Measurements from ENCODE around the gene FSD2.
"Not testable (repeated sequence)": the region's sequence is repeated elsewhere in the genome, so short reads cannot be mapped to it uniquely, and the experiment has no call there.

The FSD2 gene

DNA sequence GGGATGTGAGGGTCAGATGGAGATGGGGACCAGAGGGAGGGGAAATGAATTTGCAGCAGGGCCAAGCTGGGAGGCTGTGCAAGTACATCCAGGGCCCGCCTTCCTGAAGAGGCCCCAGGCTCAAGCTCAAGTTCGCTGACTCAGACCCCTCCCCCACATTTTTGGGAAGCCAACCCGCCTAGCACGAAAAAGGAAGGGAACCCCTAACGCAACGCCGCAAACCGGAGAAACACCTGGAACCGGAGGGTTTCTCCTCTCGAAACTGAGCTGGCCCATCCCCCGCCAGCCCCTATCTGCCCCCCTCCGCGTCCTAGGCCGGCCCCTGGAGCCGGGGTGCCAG, 96.8 kb downstream of the FSD2 start:
- DNase-seq = no peak

GRCh38 chr15:82705856-82706255, 100.0 kb downstream of the FSD2 start:
- not testable (repeated sequence) for H3K27ac Mint-ChIP-seq; DNase-seq; H3K4me3 Mint-ChIP-seq; H3K36me3 Mint-ChIP-seq (ENCODE audit: low read depth); H3K9me3 Mint-ChIP-seq; H3K4me1 Mint-ChIP-seq (ENCODE audit: low read depth)
- H3K27me3 Mint-ChIP-seq = peaks cover 10% of the 10 kb centered on the region

More for the DNA sequence above, 96.8 kb downstream of the FSD2 start:
- no peaks in the 10 kb centered on the region for H3K9me3 Mint-ChIP-seq
- no peak overlapping the region for H3K27ac Mint-ChIP-seq
- H3K4me1 Mint-ChIP-seq (ENCODE audit: low read depth) = no peaks in the 10 kb centered on the region
- H3K36me3 Mint-ChIP-seq (ENCODE audit: low read depth) = no peaks in the 10 kb centered on the region
- H3K27me3 Mint-ChIP-seq = peaks cover 28% of the 10 kb centered on the region
- H3K4me3 Mint-ChIP-seq = no peak overlapping the region
